CD14-positive monocyte (primary cell): Measurements from ENCODE around the gene NEK10. TPM values are rescaled to one million over a fixed set of nuclear protein-coding genes. Genes with fewer than 3 reads are reported as not detected.

Experiments
- DNase-seq, 3 donors: peaks; one replicate each; pipeline ENCODE4 v3.0.0-alpha.2; 2011 to 2022
- H2AFZ ChIP-seq: 2 replicates; pipeline ENCODE4 v1.6.0; 2012; ENCODE audit warnings: mild to moderate bottlenecking, low read depth, low read length, inconsistent platforms; ENCODE audit not compliant: insufficient read depth, poor library complexity, severe bottlenecking
- H3K27ac ChIP-seq, 2 donors: 1 replicate in 1 of 2; 2 replicates in 1 of 2; pipeline ENCODE4 v1.5.1; 2012 to 2013; ENCODE audit warnings: low read length in 2 of 2, control low read depth in 1 of 2, inconsistent platforms in 1 of 2, low read depth in 1 of 2, mild to moderate bottlenecking in 1 of 2
- H3K27me3 ChIP-seq, 2 donors: one replicate each; pipeline versions ENCODE4 v1.6.0 to v1.6.1; 2011 to 2013; ENCODE audit warnings: low read length in 2 of 2; ENCODE audit not compliant: control insufficient read depth in 2 of 2, insufficient read depth in 2 of 2
- H3K36me3 ChIP-seq, 2 donors: replicated peaks in 1 of 2; 1 replicate in 1 of 2; 2 replicates in 1 of 2; pipeline versions ENCODE4 v1.5.1 to v1.6.1; 2012 to 2013; ENCODE audit warnings: low read length in 2 of 2, control low read depth in 1 of 2, inconsistent platforms in 1 of 2, mild to moderate bottlenecking in 1 of 2; ENCODE audit not compliant: insufficient read depth in 2 of 2, control insufficient read depth in 1 of 2
- H3K4me1 ChIP-seq, 2 donors: 1 replicate in 1 of 2; 2 replicates in 1 of 2; pipeline versions ENCODE4 v1.5.1 to v1.6.1; 2012 to 2013; ENCODE audit warnings: low read length in 2 of 2, control low read depth in 1 of 2, inconsistent platforms in 1 of 2, mild to moderate bottlenecking in 1 of 2, moderate library complexity in 1 of 2; ENCODE audit not compliant: insufficient read depth in 2 of 2, control insufficient read depth in 1 of 2
- H3K4me2 ChIP-seq: replicated peaks from 2 replicates; pipeline ENCODE3; 2012; ENCODE audit warnings: low read length, moderate library complexity, mild to moderate bottlenecking; ENCODE audit not compliant: poor library complexity, severe bottlenecking; ENCODE audit errors: extremely low read depth
- H3K4me3 ChIP-seq, 3 experiments: fragments of 200-600 bp in 1 of 3; sonication (generic) in 1 of 3; replicated peaks in 1 of 3; 1 replicate in 2 of 3; 2 replicates in 1 of 3; pipeline ENCODE4 v1.5.1; 2011 to 2013; ENCODE audit warnings: low read length in 3 of 3, mild to moderate bottlenecking in 3 of 3, control low read depth in 2 of 3, low read depth in 2 of 3, inconsistent platforms in 1 of 3, moderate library complexity in 1 of 3
- H3K79me2 ChIP-seq: 2 replicates; pipeline ENCODE4 v1.6.0; 2012; ENCODE audit warnings: mild to moderate bottlenecking, control low read depth, inconsistent platforms, low read length, moderate library complexity; ENCODE audit not compliant: insufficient read depth
- H3K9ac ChIP-seq: 2 replicates; pipeline ENCODE4 v1.6.0; 2017; ENCODE audit warnings: low read length, mild to moderate bottlenecking; ENCODE audit not compliant: insufficient read depth, poor library complexity, severe bottlenecking
- H3K9me3 ChIP-seq, 2 donors: replicated peaks in 1 of 2; 1 replicate in 1 of 2; 2 replicates in 1 of 2; pipeline versions ENCODE4 v1.5.1 to v1.6.1; 2012 to 2013; ENCODE audit warnings: low read length in 2 of 2, control low read depth in 1 of 2; ENCODE audit not compliant: control insufficient read depth in 1 of 2, insufficient read depth in 1 of 2
- H4K20me1 ChIP-seq: 2 replicates; pipeline ENCODE4 v1.6.0; 2012; ENCODE audit warnings: mild to moderate bottlenecking, low read length, control low read depth, moderate library complexity; ENCODE audit not compliant: insufficient read depth
- H3K27ac Mint-ChIP-seq, 7 donors: one replicate each; pipeline ENCODE4 v1.8.0; 2020; ENCODE audit warnings: mild to moderate bottlenecking in 7 of 7, mixed read lengths in 7 of 7, moderate library complexity in 6 of 7, inconsistent platforms in 2 of 7
- H3K27me3 Mint-ChIP-seq, 3 donors: one replicate each; pipeline ENCODE4 v1.8.0; 2021 to 2022; ENCODE audit warnings: low read depth in 3 of 3, mild to moderate bottlenecking in 3 of 3, mixed read lengths in 3 of 3, moderate library complexity in 3 of 3, inconsistent platforms in 1 of 3
- H3K36me3 Mint-ChIP-seq, 2 donors: one replicate each; pipeline ENCODE4 v1.8.0; 2020; ENCODE audit warnings: mixed read lengths in 2 of 2, inconsistent platforms in 1 of 2, mild to moderate bottlenecking in 1 of 2
- H3K4me1 Mint-ChIP-seq: one replicate; pipeline ENCODE4 v1.8.0; 2020; ENCODE audit warnings: mild to moderate bottlenecking, mixed read lengths
- H3K4me3 Mint-ChIP-seq, 2 donors: one replicate each; pipeline ENCODE4 v1.8.0; 2020; ENCODE audit warnings: mild to moderate bottlenecking in 2 of 2, mixed read lengths in 2 of 2, moderate library complexity in 1 of 2
- H3K9me3 Mint-ChIP-seq, 7 donors: one replicate each; pipeline ENCODE4 v1.8.0; 2020 to 2022; ENCODE audit warnings: mixed read lengths in 7 of 7, mild to moderate bottlenecking in 6 of 7, moderate library complexity in 6 of 7, inconsistent platforms in 2 of 7
- CTCF ChIP-seq: fragments of 200-600 bp; IDR thresholded peaks from one replicate; pipeline ENCODE4 v1.8.0; 2022; ENCODE audit warnings: antibody characterized with exemption, mild to moderate bottlenecking
- WGBS: methylation state at CpG from one replicate; pipeline ENCODE4 v1.1.5; 2013; ENCODE audit warnings: missing lambda C conversion rate; ENCODE audit not compliant: insufficient coverage; 5-methylcytosine and 5-hydroxymethylcytosine counted together
- intact Hi-C, 2 donors: fragments of 100-400 bp; cut with micrococcal nuclease; formaldehyde crosslinking; loops; one replicate each; pipeline versions ENCODE4 v1.15.0 to v1.15.1; 2023
- polyA plus RNA-seq, 3 donors: library from polyadenylated mRNA; depleted of rRNA in 1 of 3; unstranded in 2 of 3; stranded (reverse) in 1 of 3; fragments of 300-500 nt in 2 of 3; fragments of >200 nt in 1 of 3; fragmentation: Illumina TruSeq in 2 of 3; gene quantifications; 1 replicate in 2 of 3; 2 replicates in 1 of 3; pipeline ENCODE4 v1.2.3, GENCODE V29; 2012 to 2021

NEK10 gene
- polyA plus RNA-seq, 3 donors: not detected

- Mint-ChIP-seq H3K27me3 (peaks cover 0 to 4% (median 0%) of the 10 kb centered on the region in 3 donors), H3K4me3 (no peak overlapping the region), H3K4me1 (no peaks in the 10 kb centered on the region), H3K9me3 (no peaks in the 10 kb centered on the region), H3K27ac (no peak overlapping the region), H3K36me3 (no peaks in the 10 kb centered on the region)
- no peak overlapping the region for H3K27ac ChIP-seq
- no peak for TF ChIP-seq CTCF
- no peak overlapping the region for H3K9ac ChIP-seq
- H4K20me1 ChIP-seq: no peaks in the 10 kb centered on the region
- intact Hi-C loops: no loop called here
- no peaks in the 10 kb centered on the region for H3K79me2 ChIP-seq
- no peaks in the 10 kb centered on the region for H3K4me1 ChIP-seq
- no peak overlapping the region for H2AFZ ChIP-seq
- H3K36me3 ChIP-seq: no peaks in the 10 kb centered on the region
- H3K9me3 ChIP-seq: no peaks in the 10 kb centered on the region
- no CpG with 5 or more reads among the region's 1 CpG for WGBS
- DNase-seq: no peak
- no peaks in the 10 kb centered on the region for H3K27me3 ChIP-seq
- H3K4me2 ChIP-seq: no peak overlapping the region
- H3K4me3 ChIP-seq: no peak overlapping the region
These were observed 52.1 kb downstream of the NEK10 start for GRCh38 chr3:27317096-27317495.

GRCh38 chr3:27315003-27315402 is 54.2 kb downstream of the NEK10 start:
- no peak overlapping the region for H3K4me2 ChIP-seq
- no CpG with 5 or more reads among the region's 2 CpGs for WGBS
- H3K79me2 ChIP-seq: no peaks in the 10 kb centered on the region
- no peak overlapping the region for H3K4me3 Mint-ChIP-seq
- no peak overlapping the region for H3K27ac ChIP-seq
- intact Hi-C loops: no loop called here
- no peaks in the 10 kb centered on the region for H3K36me3 ChIP-seq
- no peak for TF ChIP-seq CTCF
- H3K4me1 Mint-ChIP-seq: peaks cover 5% of the 10 kb centered on the region
- no peaks in the 10 kb centered on the region for H3K9me3 ChIP-seq
- H3K9ac ChIP-seq: no peak overlapping the region
- peaks cover 0 to 4% (median 2%) of the 10 kb centered on the region in 3 donors for H3K27me3 Mint-ChIP-seq
- DNase-seq: no peak
- H3K36me3 Mint-ChIP-seq: peaks cover 0 to under 1% of the 10 kb centered on the region in 2 donors
- no peaks in the 10 kb centered on the region for H3K27me3 ChIP-seq
- H4K20me1 ChIP-seq: no peaks in the 10 kb centered on the region
- H3K9me3 Mint-ChIP-seq: peaks cover under 1 to 3% (median 2%) of the 10 kb centered on the region in 7 donors
- H2AFZ ChIP-seq: no peak overlapping the region
- H3K27ac Mint-ChIP-seq: no peak overlapping the region
- peaks cover 0 to 6% of the 10 kb centered on the region in 2 donors for H3K4me1 ChIP-seq
- H3K4me3 ChIP-seq: no peak overlapping the region
